ENCODE data around the gene UPK2. TPM values are rescaled to one million over a fixed set of nuclear protein-coding genes. Genes with fewer than 3 reads are reported as not detected.

UPK2 gene
- total and polyA plus RNA-seq, 7 donors, result not detected

DNA sequence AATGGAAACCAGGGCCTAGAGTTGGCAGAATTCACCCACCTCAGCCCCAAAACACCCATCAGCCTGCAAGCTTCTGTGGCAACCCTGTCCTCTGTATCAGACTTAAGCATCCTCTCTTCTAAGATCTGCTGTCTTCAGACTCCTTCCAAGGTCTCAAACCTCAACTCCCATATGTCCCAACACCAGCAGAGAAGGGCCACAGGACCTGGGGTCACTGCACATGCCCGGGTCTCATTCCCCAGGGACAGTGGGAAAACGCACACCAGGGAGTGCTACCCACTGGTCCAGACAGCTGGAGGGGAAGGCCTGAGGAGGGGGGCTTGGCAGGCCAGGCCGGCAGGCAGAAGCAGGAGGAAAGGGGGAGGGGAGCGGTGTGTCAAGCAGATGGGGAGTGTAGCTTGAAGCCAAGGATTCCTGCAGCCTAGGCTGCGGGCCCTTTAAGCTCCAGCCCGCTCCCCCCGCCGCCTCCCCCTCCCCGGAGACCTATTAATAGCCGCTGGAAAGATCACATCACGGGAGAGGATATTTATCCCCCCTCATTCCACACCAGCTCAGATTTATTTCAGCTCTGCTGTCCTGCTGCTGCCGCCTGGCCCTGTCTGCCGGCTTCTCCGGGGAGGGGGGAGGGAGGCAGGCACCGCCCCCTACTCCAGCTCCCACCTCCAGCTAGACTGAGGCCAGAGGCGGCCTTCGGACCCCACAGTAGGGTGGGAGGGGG, 47.0 kb upstream of the UPK2 start:
- H3K36me3 ChIP-seq, result peaks cover 0 to 37% (median 11%) of the 10 kb centered on the region in 4 donors
- DNase-seq, result peak; percentile 97
- H3K9me3 ChIP-seq, result no peaks in the 10 kb centered on the region
- WGBS, 2 donors, result 39 to 53% methylated on average over 17 of the region's 17 CpGs
- H3K27ac ChIP-seq, result peak overlapping the region; percentile 95 to 100 (median 100)
- H3K27me3 ChIP-seq, result no peaks in the 10 kb centered on the region
- H3K4me3 ChIP-seq, result peak overlapping the region; percentile 29 to 52 (median 45)
- TF ChIP-seq, protein P1, sequence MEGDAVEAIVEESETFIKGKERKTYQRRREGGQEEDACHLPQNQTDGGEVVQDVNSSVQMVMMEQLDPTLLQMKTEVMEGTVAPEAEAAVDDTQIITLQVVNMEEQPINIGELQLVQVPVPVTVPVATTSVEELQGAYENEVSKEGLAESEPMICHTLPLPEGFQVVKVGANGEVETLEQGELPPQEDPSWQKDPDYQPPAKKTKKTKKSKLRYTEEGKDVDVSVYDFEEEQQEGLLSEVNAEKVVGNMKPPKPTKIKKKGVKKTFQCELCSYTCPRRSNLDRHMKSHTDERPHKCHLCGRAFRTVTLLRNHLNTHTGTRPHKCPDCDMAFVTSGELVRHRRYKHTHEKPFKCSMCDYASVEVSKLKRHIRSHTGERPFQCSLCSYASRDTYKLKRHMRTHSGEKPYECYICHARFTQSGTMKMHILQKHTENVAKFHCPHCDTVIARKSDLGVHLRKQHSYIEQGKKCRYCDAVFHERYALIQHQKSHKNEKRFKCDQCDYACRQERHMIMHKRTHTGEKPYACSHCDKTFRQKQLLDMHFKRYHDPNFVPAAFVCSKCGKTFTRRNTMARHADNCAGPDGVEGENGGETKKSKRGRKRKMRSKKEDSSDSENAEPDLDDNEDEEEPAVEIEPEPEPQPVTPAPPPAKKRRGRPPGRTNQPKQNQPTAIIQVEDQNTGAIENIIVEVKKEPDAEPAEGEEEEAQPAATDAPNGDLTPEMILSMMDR (IDR thresholded peaks at IDR 0.05), result no peak
- TF ChIP-seq EP300 (IDR thresholded peaks at IDR 0.05), result peak in 1 of 4 donors; percentile 71
- TF ChIP-seq POLR2AphosphoS5 (IDR thresholded peaks at IDR 0.05), result peak; percentile 87 to 92 (median 89)
- peak; percentile 70 to 83 for TF ChIP-seq POLR2A (IDR thresholded peaks at IDR 0.05)
- peaks cover 0 to 75% (median 72%) of the 10 kb centered on the region in 4 donors for H3K4me1 ChIP-seq
- intact Hi-C loops (cut with DNase I), result loop anchor here (2.0 to 5.0 kb wide), 2 partner anchors 117 to 218 kb away; partner anchors contain the start of gene DDX6

DNA sequence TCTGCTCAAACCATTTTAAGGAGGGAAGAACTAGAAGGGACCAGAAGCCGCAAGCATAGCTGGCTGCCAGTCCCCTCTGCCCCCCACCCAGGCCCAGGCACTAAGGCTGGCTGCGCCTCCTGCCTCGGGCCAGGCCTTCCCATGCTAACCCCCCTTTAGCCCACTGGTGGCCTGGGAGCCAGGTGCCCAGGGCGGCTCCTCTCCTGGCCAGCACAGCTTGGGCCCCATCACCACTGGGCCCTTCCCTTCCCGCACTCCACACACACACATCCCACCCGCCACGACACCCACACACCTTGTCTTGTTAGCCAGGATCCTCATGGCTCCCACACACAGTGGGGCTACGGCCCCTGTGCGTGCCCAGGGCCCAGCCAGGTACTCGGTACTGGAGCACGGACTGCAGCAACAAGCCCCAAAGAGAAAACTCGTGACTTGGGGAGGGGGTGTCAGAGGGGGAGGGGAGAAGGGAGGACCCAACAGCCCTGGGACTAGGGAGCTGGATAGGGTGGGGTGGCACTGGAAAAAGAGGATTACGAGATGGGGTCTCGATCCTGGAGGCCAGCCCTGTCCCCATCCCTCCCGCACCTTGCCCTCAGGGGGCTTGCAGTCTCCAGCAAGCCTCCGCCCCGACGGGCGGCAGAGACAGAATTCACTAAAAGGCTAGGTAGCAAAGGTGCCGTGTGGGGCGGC, 46.3 kb upstream of the UPK2 start:
- TF ChIP-seq POLR2A (IDR thresholded peaks at IDR 0.05), result no peak
- TF ChIP-seq, protein P1 (IDR thresholded peaks at IDR 0.05), result no peak
- no peak for TF ChIP-seq EP300 (IDR thresholded peaks at IDR 0.05)
- TF ChIP-seq POLR2AphosphoS5 (IDR thresholded peaks at IDR 0.05), result no peak
- Histone ChIP-seq H3K4me3 (peak overlapping the region; percentile 29 to 52 (median 45)), H3K27me3 (no peaks in the 10 kb centered on the region), H3K4me1 (peaks cover 0 to 82% (median 79%) of the 10 kb centered on the region in 4 donors), H3K27ac (peak overlapping the region; percentile 95 to 100 (median 100)), H3K36me3 (peaks cover 0 to 30% (median 7%) of the 10 kb centered on the region in 4 donors), H3K9me3 (no peaks in the 10 kb centered on the region)
- 66 to 72% methylated on average over 21 of the region's 21 CpGs for WGBS, 2 donors
- no peak for DNase-seq
- intact Hi-C loops (cut with DNase I), result loop anchor here (2.0 to 5.0 kb wide), 2 partner anchors 117 to 219 kb away; partner anchors contain the start of gene DDX6

DNA sequence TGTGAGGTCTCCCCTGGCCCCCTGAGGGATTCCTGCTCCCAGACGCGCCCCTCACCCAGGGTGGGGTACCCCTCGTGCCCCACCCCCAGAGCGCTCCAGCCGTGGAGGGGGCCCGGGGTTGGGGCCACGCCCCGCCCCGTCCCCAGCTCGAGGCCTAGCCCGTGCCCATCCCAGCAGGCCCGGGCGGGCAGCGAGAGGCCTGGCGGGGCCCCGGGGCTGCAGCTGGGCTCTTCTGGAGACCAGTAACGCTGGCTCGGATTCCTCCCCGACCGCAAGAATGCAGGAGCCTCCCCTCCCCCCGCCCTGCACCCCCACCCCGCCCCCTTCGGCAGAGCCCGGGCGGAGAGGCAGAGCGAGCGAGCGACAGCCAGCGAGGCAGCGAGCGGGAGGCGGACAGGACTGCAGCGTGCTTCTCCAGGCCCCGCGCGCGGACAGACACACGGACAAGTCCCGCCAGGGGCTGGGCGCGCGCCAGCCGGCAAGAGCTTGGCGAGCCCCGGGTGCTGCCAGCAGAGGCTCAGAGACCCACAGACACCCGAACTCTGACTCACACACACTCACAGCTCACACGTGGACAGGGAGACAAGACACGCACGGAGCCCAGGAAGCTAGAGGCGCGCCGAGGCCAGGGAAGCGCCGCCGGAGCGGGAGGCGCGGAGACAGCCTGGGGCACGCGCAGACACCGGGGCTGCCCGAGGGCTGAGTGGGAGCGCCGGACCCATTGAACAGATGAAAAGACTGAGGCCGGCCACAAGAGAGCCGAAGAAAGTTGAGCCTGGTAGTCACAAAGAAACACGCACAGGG, 45.6 kb upstream of the UPK2 start:
- no peaks in the 10 kb centered on the region for H3K9me3 ChIP-seq
- peak overlapping the region; percentile 29 to 52 (median 45) for H3K4me3 ChIP-seq
- H3K27ac ChIP-seq, result peak overlapping the region; percentile 95 to 100 (median 100)
- WGBS, 2 donors, result 4 to 15% methylated on average over 67 of the region's 67 CpGs
- DNase-seq, result peak; percentile 94
- peaks cover 0 to 89% (median 85%) of the 10 kb centered on the region in 4 donors for H3K4me1 ChIP-seq
- intact Hi-C loops (cut with DNase I), result no loop called here
- TF ChIP-seq, protein P1 (IDR thresholded peaks at IDR 0.05), result no peak
- TF ChIP-seq EP300 (IDR thresholded peaks at IDR 0.05) (peak in 1 of 4 donors; percentile 23), POLR2AphosphoS5 (IDR thresholded peaks at IDR 0.05) (peak; percentile 63 to 85 (median 80)), POLR2A (IDR thresholded peaks at IDR 0.05) (peak in 1 of 2 donors; percentile 12)
- no peaks in the 10 kb centered on the region for H3K27me3 ChIP-seq
- peaks cover 0 to 22% (median 7%) of the 10 kb centered on the region in 4 donors for H3K36me3 ChIP-seq

GRCh38 chr11:118911113-118911879, 44.8 kb upstream of the UPK2 start:
- WGBS, 2 donors, result 12 to 41% methylated on average over 21 of the region's 21 CpGs
- intact Hi-C loops (cut with DNase I), result no loop called here
- H3K9me3 ChIP-seq, result no peaks in the 10 kb centered on the region
- TF ChIP-seq, protein P1 (IDR thresholded peaks at IDR 0.05), result no peak
- no peak for TF ChIP-seq EP300 (IDR thresholded peaks at IDR 0.05)
- no peak for TF ChIP-seq POLR2AphosphoS5 (IDR thresholded peaks at IDR 0.05)
- TF ChIP-seq POLR2A (IDR thresholded peaks at IDR 0.05), result no peak
- H3K4me3 ChIP-seq, result peak overlapping the region; percentile 29 to 52 (median 45)
- peak; percentile 76 for DNase-seq
- H3K4me1 ChIP-seq, result peaks cover 0 to 97% (median 93%) of the 10 kb centered on the region in 4 donors
- H3K36me3 ChIP-seq, result peaks cover 0 to 14% (median 7%) of the 10 kb centered on the region in 4 donors
- no peaks in the 10 kb centered on the region for H3K27me3 ChIP-seq
- peak overlapping the region; percentile 95 to 100 (median 100) for H3K27ac ChIP-seq

Data from sigmoid colon (tissue), 7 donors.